ENCODE results near the gene COMT.
A peak's percentile ranks its signal among the peaks of the same experiment; 100 is the strongest.
"Not testable (repeated sequence)": the region's sequence is repeated elsewhere in the genome, so short reads cannot be mapped to it uniquely, and the experiment has no call there.

The COMT gene

GRCh38 chr22:19930551-19931486 is 10.8 kb upstream of the COMT start:
- no peak for DNase-seq

GRCh38 chr22:19931514-19931913 is 10.1 kb upstream of the COMT start:
- DNase-seq: no peak

- peak in 1 of 2 donors; percentile 19 for DNase-seq
These were observed 9.0 kb upstream of the COMT start for GRCh38 chr22:19932367-19933206.

GRCh38 chr22:19933341-19934241 is 8.0 kb upstream of the COMT start:
- no peak for DNase-seq

- DNase-seq: not testable (repeated sequence)
These were observed 6.4 kb upstream of the COMT start for GRCh38 chr22:19935123-19935718.

GRCh38 chr22:19936513-19936912 is 5.1 kb upstream of the COMT start:
- DNase-seq: no peak

GRCh38 chr22:19937616-19938473 is 3.7 kb upstream of the COMT start:
- DNase-seq: no peak

- DNase-seq: no peak
These were observed 822 bp upstream of the COMT start for GRCh38 chr22:19940536-19941364.

GRCh38 chr22:19942157-19943081 is 847 bp downstream of the COMT start:
- no peak for DNase-seq

- no peak for DNase-seq
These were observed 1.8 kb downstream of the COMT start for GRCh38 chr22:19943082-19944026.

GRCh38 chr22:19948057-19948760 is 6.6 kb downstream of the COMT start:
- no peak for DNase-seq

GRCh38 chr22:19951346-19951745 is 9.8 kb downstream of the COMT start:
- DNase-seq: no peak

GRCh38 chr22:19955241-19956128 is 13.9 kb downstream of the COMT start:
- no peak for DNase-seq

- DNase-seq: no peak
These were observed 15.9 kb downstream of the COMT start for GRCh38 chr22:19957445-19957844.

- no peak for DNase-seq
These were observed 16.8 kb downstream of the COMT start for GRCh38 chr22:19958083-19959042.
